Esophagus muscularis mucosa (tissue), 4 donors: Measurements from ENCODE around the gene GCNT4. TPM values are rescaled to one million over a fixed set of nuclear protein-coding genes. Genes with fewer than 3 reads are reported as not detected.

Experiments
- DNase-seq: peaks from one replicate; pipeline ENCODE4 v3.0.0-alpha.2; 2017; ENCODE audit errors: extremely low spot score
- H3K27ac ChIP-seq, 4 donors: fragments of 200-600 bp; sonication (generic); replicated peaks in 1 of 4; 1 replicate in 3 of 4; 2 replicates in 1 of 4; pipeline ENCODE4 v1.5.1; 2016 to 2019; ENCODE audit warnings: mild to moderate bottlenecking in 1 of 4
- H3K27me3 ChIP-seq, 4 donors: fragments of 200-600 bp; sonication (generic); one replicate each; pipeline versions ENCODE4 v1.5.1 to v1.6.0; 2016 to 2019
- H3K36me3 ChIP-seq, 4 donors: fragments of 200-600 bp; sonication (generic); one replicate each; pipeline ENCODE4 v1.5.1; 2016 to 2019
- H3K4me1 ChIP-seq, 4 donors: fragments of 200-600 bp; sonication (generic); one replicate each; pipeline ENCODE4 v1.5.1; 2016 to 2019
- H3K4me3 ChIP-seq, 4 donors: fragments of 200-600 bp; sonication (generic); 1 replicate in 2 of 4; 2 replicates in 2 of 4; pipeline ENCODE4 v1.5.1; 2016 to 2019; ENCODE audit warnings: mild to moderate bottlenecking in 4 of 4, moderate library complexity in 1 of 4
- H3K9me3 ChIP-seq, 4 donors: fragments of 200-600 bp; sonication (generic); 1 replicate in 3 of 4; 2 replicates in 1 of 4; pipeline ENCODE4 v1.5.1; 2016 to 2019
- EP300 ChIP-seq: sonication (generic); formaldehyde crosslinking; IDR thresholded peaks from one replicate; pipeline ENCODE4 v1.6.1; 2017; ENCODE audit warnings: antibody characterized with exemption
- POLR2A ChIP-seq: fragments of 450-650 bp; IDR thresholded peaks from one replicate; pipeline ENCODE4 v1.6.1; 2017; ENCODE audit warnings: antibody characterized with exemption, moderate library complexity, mild to moderate bottlenecking, low read depth
- POLR2AphosphoS5 ChIP-seq, 2 donors: sonication (generic); formaldehyde crosslinking; IDR thresholded peaks; one replicate each; pipeline ENCODE4 v1.6.1; 2017; ENCODE audit warnings: antibody characterized with exemption in 2 of 2
- WGBS: methylation state at CpG from one replicate; pipeline ENCODE4 v1.1.5; 2018; 5-methylcytosine and 5-hydroxymethylcytosine counted together
- intact Hi-C: fragments of 100-400 bp; cut with DNase I; formaldehyde crosslinking; loops from one replicate; pipeline ENCODE4 v1.15.1; 2023
- total RNA-seq, 4 donors: library from RNA; depleted of rRNA; stranded (reverse); fragments of >200 nt; gene quantifications; one replicate each; pipeline versions ENCODE4 v1.1.0 to v1.2.1, GENCODE V29; 2016
- TF ChIP-seq, protein P1 (sequence below), 3 experiments: fragments of 200-600 bp in 2 of 3; fragments of 450-650 bp in 1 of 3; sonication (generic) in 2 of 3; IDR thresholded peaks; one replicate each; pipeline ENCODE4 v1.5.1; 2017 to 2019; ENCODE audit warnings: antibody characterized with exemption in 3 of 3, mild to moderate bottlenecking in 2 of 3, moderate library complexity in 1 of 3

GCNT4 gene
- total RNA-seq, 4 donors from 2014 or later = 3.6 to 7.8 (median 4.9) TPM

DNA sequence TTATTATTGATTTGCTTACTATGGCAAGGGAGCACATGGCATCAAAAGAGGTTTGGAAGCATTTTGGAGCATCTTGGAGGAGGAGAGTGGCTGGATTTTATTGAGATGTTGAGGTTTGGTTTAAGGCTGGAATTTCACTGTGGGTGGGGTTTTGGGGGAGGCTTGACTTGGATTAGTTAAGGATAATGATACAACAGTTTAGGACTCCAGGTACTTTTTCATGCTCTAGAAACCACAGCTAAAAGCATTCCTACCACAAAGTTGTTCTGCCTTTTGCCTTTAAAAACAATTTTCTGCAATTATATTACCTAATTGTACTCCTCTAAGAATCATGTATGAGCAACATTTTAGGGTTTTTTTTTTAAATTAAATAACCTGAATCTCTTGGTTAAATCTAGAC lies 5.0 kb downstream of the GCNT4 start:
- intact Hi-C loops = no loop called here
- H3K27me3 ChIP-seq = no peaks in the 10 kb centered on the region
- no peak for DNase-seq
- H3K36me3 ChIP-seq = peaks cover 0 to 25% (median 7%) of the 10 kb centered on the region in 4 donors
- H3K9me3 ChIP-seq = no peaks in the 10 kb centered on the region
- TF ChIP-seq POLR2AphosphoS5 (IDR thresholded peaks at IDR 0.05) (no peak), POLR2A (no peak), EP300 (no peak)
- TF ChIP-seq, protein P1, sequence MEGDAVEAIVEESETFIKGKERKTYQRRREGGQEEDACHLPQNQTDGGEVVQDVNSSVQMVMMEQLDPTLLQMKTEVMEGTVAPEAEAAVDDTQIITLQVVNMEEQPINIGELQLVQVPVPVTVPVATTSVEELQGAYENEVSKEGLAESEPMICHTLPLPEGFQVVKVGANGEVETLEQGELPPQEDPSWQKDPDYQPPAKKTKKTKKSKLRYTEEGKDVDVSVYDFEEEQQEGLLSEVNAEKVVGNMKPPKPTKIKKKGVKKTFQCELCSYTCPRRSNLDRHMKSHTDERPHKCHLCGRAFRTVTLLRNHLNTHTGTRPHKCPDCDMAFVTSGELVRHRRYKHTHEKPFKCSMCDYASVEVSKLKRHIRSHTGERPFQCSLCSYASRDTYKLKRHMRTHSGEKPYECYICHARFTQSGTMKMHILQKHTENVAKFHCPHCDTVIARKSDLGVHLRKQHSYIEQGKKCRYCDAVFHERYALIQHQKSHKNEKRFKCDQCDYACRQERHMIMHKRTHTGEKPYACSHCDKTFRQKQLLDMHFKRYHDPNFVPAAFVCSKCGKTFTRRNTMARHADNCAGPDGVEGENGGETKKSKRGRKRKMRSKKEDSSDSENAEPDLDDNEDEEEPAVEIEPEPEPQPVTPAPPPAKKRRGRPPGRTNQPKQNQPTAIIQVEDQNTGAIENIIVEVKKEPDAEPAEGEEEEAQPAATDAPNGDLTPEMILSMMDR (IDR thresholded peaks at IDR 0.05) = no peak
- no peak overlapping the region for H3K27ac ChIP-seq
- H3K4me1 ChIP-seq = peaks cover 9 to 57% (median 50%) of the 10 kb centered on the region in 4 donors
- H3K4me3 ChIP-seq = no peak overlapping the region

- peaks cover 0 to 25% (median 7%) of the 10 kb centered on the region in 4 donors for H3K36me3 ChIP-seq
- no peaks in the 10 kb centered on the region for H3K27me3 ChIP-seq
- H3K4me3 ChIP-seq = no peak overlapping the region
- H3K9me3 ChIP-seq = no peaks in the 10 kb centered on the region
- intact Hi-C loops = no loop called here
- H3K27ac ChIP-seq = no peak overlapping the region
- TF ChIP-seq POLR2A = no peak
- TF ChIP-seq POLR2AphosphoS5 (IDR thresholded peaks at IDR 0.05) = no peak
- TF ChIP-seq, protein P1 (IDR thresholded peaks at IDR 0.05) = no peak
- no peak for TF ChIP-seq EP300
- DNase-seq = no peak
- WGBS = 89% methylated on average over 10 of the region's 10 CpGs
- peaks cover 6 to 50% (median 46%) of the 10 kb centered on the region in 4 donors for H3K4me1 ChIP-seq
Measured at GRCh38 chr5:75046366-75047142, 5.8 kb downstream of the GCNT4 start.

DNA sequence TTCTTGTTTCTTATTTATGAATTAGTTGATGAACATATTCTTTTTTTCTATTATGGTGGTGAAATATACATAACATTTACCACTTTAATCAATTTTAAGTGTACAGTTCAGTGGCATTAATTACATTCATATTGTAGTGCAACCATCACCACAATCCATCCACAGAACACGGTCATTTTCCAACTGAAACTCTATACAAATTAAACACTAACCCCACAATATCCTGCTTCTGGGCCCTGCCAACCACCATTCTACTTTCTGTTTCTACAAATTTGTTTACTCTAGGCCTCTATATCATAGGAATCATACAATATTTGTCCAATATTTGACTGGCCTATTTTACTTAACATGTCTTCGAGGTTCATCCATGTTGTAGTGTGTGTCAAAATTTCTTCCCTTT lies 7.3 kb downstream of the GCNT4 start:
- Histone ChIP-seq H3K4me3 (no peak overlapping the region), H3K27ac (no peak overlapping the region), H3K9me3 (no peaks in the 10 kb centered on the region), H3K27me3 (no peaks in the 10 kb centered on the region), H3K4me1 (peaks cover 0 to 35% (median 31%) of the 10 kb centered on the region in 4 donors), H3K36me3 (peaks cover 0 to 29% (median 7%) of the 10 kb centered on the region in 4 donors)
- 93% methylated on average over 2 of the region's 2 CpGs for WGBS
- DNase-seq = no peak
- TF ChIP-seq, protein P1 (IDR thresholded peaks at IDR 0.05) = no peak
- TF ChIP-seq POLR2AphosphoS5 (IDR thresholded peaks at IDR 0.05) (no peak), EP300 (no peak), POLR2A (no peak)
- intact Hi-C loops = no loop called here

DNA sequence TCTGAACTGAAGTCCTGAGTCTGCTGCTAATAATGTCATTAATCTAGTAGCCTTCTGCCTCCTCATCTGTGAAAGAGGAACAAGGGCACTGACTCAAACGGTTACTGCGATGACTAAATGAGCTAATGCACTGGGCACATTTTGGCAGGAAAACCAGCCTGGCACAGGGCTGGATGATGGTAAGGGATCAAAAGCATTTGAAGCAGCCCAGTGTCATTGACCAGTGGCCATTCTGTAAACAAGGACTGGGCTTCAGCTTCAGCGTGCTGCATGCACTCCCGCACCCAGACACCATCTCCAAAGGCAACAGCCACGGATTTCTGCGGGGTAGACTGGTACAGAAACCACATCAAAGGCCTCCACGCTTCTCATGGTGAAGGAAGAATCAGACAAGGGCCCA lies 8.0 kb downstream of the GCNT4 start:
- H3K9me3 ChIP-seq = no peaks in the 10 kb centered on the region
- H3K4me1 ChIP-seq = peaks cover 0 to 29% (median 24%) of the 10 kb centered on the region in 4 donors
- peaks cover 0 to 29% (median 7%) of the 10 kb centered on the region in 4 donors for H3K36me3 ChIP-seq
- peak overlapping the region in 1 of 4 donors; percentile 6 for H3K27ac ChIP-seq
- intact Hi-C loops = no loop called here
- no peak overlapping the region for H3K4me3 ChIP-seq
- 79% methylated on average over 7 of the region's 7 CpGs for WGBS
- TF ChIP-seq, protein P1 (IDR thresholded peaks at IDR 0.05) = no peak
- no peak for TF ChIP-seq POLR2A
- no peak for TF ChIP-seq POLR2AphosphoS5 (IDR thresholded peaks at IDR 0.05)
- TF ChIP-seq EP300 = no peak
- no peaks in the 10 kb centered on the region for H3K27me3 ChIP-seq
- DNase-seq = no peak
